Cardiac muscle cell (in vitro differentiated cells and primary cell): ENCODE results near the gene CCT4. TPM values are rescaled to one million over a fixed set of nuclear protein-coding genes. Genes with fewer than 3 reads are reported as not detected.
"Not testable (repeated sequence)": the region's sequence is repeated elsewhere in the genome, so short reads cannot be mapped to it uniquely, and the experiment has no call there.

Experiments
- DNase-seq, 2 donors: peaks; one replicate each; pipeline versions ENCODE4 v3.0.0 to v3.0.0-alpha.2; 2010 to 2017; ENCODE audit warnings: low read depth in 1 of 2, low spot score in 1 of 2
- H3K27ac ChIP-seq: fragments of 200-600 bp; sonication (generic); 2 replicates; pipeline ENCODE4 v1.5.1; 2016
- H3K27me3 ChIP-seq: fragments of 200-600 bp; sonication (generic); 2 replicates; pipeline ENCODE4 v1.6.0; 2016; ENCODE audit warnings: control low read depth
- H3K36me3 ChIP-seq: fragments of 200-600 bp; sonication (generic); 2 replicates; pipeline ENCODE4 v1.5.1; 2016; ENCODE audit warnings: control low read depth
- H3K4me1 ChIP-seq: fragments of 200-600 bp; sonication (generic); 2 replicates; pipeline ENCODE4 v1.8.1; 2017; ENCODE audit warnings: low read depth, mild to moderate bottlenecking, mixed run types
- H3K4me3 ChIP-seq: fragments of 200-600 bp; sonication (generic); 2 replicates; pipeline ENCODE4 v1.5.1; 2016; ENCODE audit warnings: mild to moderate bottlenecking
- H3K9me3 ChIP-seq: fragments of 200-600 bp; sonication (generic); 2 replicates; pipeline ENCODE4 v1.5.1; 2017; ENCODE audit warnings: low read depth, mild to moderate bottlenecking, control low read depth
- polyA plus RNA-seq: library from polyadenylated mRNA; unstranded; fragments of >200 nt; fragmentation: Nextera tagmentation; extraction: Ambion mirVana; gene quantifications from 2 replicates; pipeline ENCODE4 v1.2.1, GENCODE V29; 2016
- total RNA-seq: library from RNA; depleted of rRNA; stranded (reverse); fragments of >200 nt; gene quantifications from 2 replicates; pipeline ENCODE4 v1.2.3, GENCODE V29; 2016
- TF ChIP-seq, protein P1 (sequence below): IDR thresholded peaks from 2 replicates; pipeline ENCODE4 v1.5.1; 2012; ENCODE audit warnings: low read depth, mild to moderate bottlenecking, low read length

The CCT4 gene
- total and polyA plus RNA-seq, 2 experiments from 2014 or later: 125 to 184 TPM

DNA sequence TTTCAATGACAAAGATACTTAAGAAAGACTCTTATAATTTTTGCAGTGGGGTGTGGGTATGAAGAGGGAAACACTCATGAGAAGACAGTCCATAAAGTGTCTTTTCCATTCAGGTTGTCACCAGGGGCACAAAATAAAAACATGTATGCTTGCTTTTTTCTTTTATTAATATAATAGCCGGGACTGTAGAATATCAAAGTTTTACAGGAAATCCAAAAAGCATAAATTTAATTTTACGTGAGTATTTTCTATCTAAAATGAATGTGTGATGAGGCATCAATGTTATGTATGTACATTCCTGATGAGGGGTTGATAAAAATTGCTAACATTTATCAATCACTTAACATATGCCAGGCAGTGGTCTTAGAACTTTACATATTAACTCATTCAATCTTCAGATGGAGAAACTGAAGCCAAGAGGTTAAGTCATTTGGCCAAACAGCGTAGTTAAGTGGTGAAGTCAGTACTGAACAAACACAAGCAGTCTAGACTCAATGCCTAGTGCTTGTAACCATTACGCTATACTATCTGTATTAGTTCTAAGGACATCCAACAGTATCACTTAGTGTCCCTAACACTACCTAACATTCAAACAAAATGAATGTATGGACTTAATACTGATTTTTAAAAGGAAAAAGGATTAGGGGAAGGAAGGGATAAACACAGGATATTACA, 10.7 kb downstream of the CCT4 start:
- Histone ChIP-seq H3K4me1 (no peaks in the 10 kb centered on the region), H3K27ac (no peak overlapping the region), H3K9me3 (no peaks in the 10 kb centered on the region), H3K4me3 (no peak overlapping the region), H3K27me3 (no peaks in the 10 kb centered on the region), H3K36me3 (peaks cover 87% of the 10 kb centered on the region)
- no peak for DNase-seq
- TF ChIP-seq, protein P1, sequence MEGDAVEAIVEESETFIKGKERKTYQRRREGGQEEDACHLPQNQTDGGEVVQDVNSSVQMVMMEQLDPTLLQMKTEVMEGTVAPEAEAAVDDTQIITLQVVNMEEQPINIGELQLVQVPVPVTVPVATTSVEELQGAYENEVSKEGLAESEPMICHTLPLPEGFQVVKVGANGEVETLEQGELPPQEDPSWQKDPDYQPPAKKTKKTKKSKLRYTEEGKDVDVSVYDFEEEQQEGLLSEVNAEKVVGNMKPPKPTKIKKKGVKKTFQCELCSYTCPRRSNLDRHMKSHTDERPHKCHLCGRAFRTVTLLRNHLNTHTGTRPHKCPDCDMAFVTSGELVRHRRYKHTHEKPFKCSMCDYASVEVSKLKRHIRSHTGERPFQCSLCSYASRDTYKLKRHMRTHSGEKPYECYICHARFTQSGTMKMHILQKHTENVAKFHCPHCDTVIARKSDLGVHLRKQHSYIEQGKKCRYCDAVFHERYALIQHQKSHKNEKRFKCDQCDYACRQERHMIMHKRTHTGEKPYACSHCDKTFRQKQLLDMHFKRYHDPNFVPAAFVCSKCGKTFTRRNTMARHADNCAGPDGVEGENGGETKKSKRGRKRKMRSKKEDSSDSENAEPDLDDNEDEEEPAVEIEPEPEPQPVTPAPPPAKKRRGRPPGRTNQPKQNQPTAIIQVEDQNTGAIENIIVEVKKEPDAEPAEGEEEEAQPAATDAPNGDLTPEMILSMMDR: no peak

DNA sequence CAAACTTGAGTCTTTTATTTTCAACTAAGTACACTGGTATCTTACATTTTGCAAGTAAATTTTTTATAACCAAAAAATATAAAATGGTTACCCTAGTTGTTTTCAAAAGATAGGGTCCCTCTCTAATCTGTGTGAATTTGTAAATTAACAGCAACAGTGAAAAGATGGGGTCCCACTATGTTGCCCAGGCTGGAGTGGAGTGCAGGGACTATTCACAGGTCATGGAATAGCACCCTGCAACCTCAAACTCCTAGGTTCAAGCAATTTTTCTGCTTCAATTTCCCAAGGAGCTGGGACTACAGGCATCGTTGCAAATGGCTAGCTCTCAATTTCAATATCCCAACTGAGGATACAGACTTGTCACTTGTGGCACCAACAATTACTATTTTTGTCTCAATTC, 12.1 kb downstream of the CCT4 start:
- Histone ChIP-seq H3K27me3 (no peaks in the 10 kb centered on the region), H3K27ac (no peak overlapping the region), H3K36me3 (peaks cover 88% of the 10 kb centered on the region), H3K4me1 (no peaks in the 10 kb centered on the region), H3K4me3 (no peak overlapping the region), H3K9me3 (no peaks in the 10 kb centered on the region)
- TF ChIP-seq, protein P1: no peak
- no peak for DNase-seq

DNA sequence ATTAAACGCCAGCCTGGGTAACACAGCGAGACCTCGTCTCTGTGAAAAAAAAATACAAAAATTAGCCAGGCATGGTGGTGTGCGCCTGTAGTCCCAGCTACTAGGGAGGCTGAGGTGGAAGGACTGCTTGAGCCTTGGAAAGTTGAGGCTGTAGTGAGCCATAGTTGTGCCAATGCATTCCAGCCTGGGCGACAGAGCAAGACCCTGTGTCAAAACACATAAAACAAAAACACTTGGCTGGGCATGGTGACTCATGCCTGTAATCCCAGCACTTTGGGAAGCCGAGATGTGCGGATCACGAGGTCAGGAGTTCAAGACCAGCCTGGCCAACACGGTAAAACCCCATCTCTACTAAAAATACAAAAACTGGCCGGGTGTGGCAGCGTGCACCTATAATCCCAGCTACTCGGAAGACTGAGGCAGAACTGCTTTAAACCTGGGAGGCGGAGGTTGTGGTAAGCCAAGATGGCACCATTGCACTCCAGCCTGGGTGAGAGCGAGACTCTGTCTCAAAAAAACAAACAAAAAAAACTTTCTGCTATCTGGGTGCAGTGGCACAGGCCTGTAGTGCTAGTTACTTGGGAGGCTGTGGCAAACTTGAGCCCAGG, 21.9 kb downstream of the CCT4 start:
- H3K9me3 ChIP-seq, H3K27me3 ChIP-seq, H3K4me3 ChIP-seq, DNase-seq, H3K4me1 ChIP-seq, H3K27ac ChIP-seq: not testable (repeated sequence)
- H3K36me3 ChIP-seq: peaks cover 37% of the 10 kb centered on the region

DNA sequence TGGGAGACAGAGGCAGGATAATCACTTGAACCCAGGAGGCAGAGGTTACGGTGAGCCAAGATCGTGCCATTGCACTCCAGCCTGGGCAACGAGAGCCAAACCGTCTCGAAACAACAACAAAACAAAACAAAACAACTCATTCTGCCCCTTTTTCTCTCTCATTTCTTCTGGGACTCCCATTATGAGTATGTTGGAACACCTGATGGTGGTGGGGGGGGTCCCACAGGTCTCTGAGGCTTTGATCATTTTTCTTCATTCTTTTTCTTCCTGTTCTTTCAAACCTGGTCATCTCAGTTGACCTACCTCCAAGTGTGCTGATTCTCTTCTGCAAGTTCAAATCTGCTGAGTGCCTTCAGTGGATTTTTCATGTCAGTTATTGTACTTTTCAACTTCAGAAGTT, 26.4 kb downstream of the CCT4 start:
- no peak overlapping the region for H3K27ac ChIP-seq
- H3K4me3 ChIP-seq: no peak overlapping the region
- no peaks in the 10 kb centered on the region for H3K9me3 ChIP-seq
- no peak for DNase-seq
- TF ChIP-seq, protein P1: no peak
- H3K4me1 ChIP-seq: no peaks in the 10 kb centered on the region
- no peaks in the 10 kb centered on the region for H3K27me3 ChIP-seq
- H3K36me3 ChIP-seq: peaks cover 8% of the 10 kb centered on the region

DNA sequence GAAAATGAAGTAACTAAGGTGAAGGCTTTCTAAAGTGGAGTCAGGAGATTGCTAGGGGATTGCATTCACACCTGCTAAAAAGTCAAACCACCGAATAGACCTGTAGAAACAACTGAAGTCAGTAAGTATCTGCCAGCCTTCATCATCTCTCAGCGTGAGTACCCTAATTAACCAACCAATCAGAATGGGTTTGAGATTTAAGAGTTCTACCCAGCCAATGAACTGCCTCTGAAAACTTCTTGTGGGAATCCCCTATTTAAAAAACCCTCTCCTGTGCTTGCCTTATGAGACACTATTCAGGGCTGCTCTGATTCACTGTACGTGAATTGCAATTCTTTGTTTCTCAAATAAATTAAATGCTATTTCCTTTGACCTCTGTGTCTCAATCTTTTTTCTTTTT, 31.2 kb downstream of the CCT4 start:
- Histone ChIP-seq H3K4me1 (no peaks in the 10 kb centered on the region), H3K4me3 (no peak overlapping the region), H3K36me3 (no peaks in the 10 kb centered on the region), H3K27me3 (no peaks in the 10 kb centered on the region), H3K27ac (no peak overlapping the region), H3K9me3 (no peaks in the 10 kb centered on the region)
- DNase-seq: no peak
- TF ChIP-seq, protein P1: no peak

DNA sequence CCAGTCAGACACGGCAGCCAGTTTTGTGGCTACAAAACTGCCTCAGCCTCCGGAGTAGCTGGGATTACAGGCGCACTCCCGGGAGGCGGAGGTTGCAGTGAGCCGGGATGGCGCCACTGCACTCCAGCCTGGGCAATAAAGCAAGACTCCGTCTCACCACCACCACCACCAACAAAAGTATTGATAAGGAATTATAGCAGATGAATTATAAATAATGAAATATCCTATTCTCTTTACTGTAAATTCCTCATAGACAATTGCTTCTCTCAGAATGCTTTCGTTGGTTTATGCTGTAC, 33.2 kb downstream of the CCT4 start:
- Histone ChIP-seq H3K36me3 (no peaks in the 10 kb centered on the region), H3K4me3 (peak overlapping the region; percentile 65), H3K4me1 (no peaks in the 10 kb centered on the region), H3K27ac (peak overlapping the region; percentile 34), H3K27me3 (no peaks in the 10 kb centered on the region), H3K9me3 (no peaks in the 10 kb centered on the region)
- DNase-seq: no peak
- TF ChIP-seq, protein P1: peak; percentile 1
